GM12892 (cell line): ENCODE measurements around the gene RASL10A.
A peak's percentile ranks its signal among the peaks of the same experiment; 100 is the strongest.

Experiments
- DNase-seq: peaks from one replicate; pipeline ENCODE4 v3.0.0; 2011; ENCODE audit not compliant: insufficient read length
- FAIRE-seq: peaks from 2 replicates; lab custom pipeline; 2011; peaks lifted over from hg19 to GRCh38; lab: Jason Lieb, UNC
- POLR2A ChIP-seq: IDR thresholded peaks from 2 replicates; pipeline ENCODE4 v1.6.1; 2011; ENCODE audit warnings: low read depth, low read length, control low read depth
- POLR2AphosphoS5 ChIP-seq: IDR thresholded peaks from 2 replicates; pipeline ENCODE4 v1.6.1; 2011; ENCODE audit warnings: low read depth, low read length, control low read depth
- TAF1 ChIP-seq: IDR thresholded peaks from 2 replicates; pipeline ENCODE4 v1.6.1; 2011; ENCODE audit warnings: low read depth, mild to moderate bottlenecking, control low read depth, low read length, borderline replicate concordance

RASL10A gene

GRCh38 chr22:29272624-29273023 lies 42.9 kb downstream of the RASL10A start:
- FAIRE-seq (no peak), DNase-seq (no peak)
- TF ChIP-seq POLR2A = no peak
- TF ChIP-seq TAF1 = no peak
- TF ChIP-seq POLR2AphosphoS5 = no peak

GRCh38 chr22:29270475-29271271 lies 44.8 kb downstream of the RASL10A start:
- peak; percentile 48 for FAIRE-seq
- TF ChIP-seq POLR2A (no peak), POLR2AphosphoS5 (peak; percentile 38; the same call in 1 of the 2 replicates)
- no peak for DNase-seq

GRCh38 chr22:29269731-29270474 lies 45.6 kb downstream of the RASL10A start:
- FAIRE-seq (peak; percentile 53), DNase-seq (no peak)
- TF ChIP-seq POLR2AphosphoS5 (no peak), POLR2A (no peak), TAF1 (no peak)

GRCh38 chr22:29269230-29269604 lies 46.3 kb downstream of the RASL10A start:
- FAIRE-seq (no peak), DNase-seq (no peak)
- TF ChIP-seq POLR2A (no peak), POLR2AphosphoS5 (no peak), TAF1 (no peak)

- FAIRE-seq = no peak
- TF ChIP-seq TAF1 = no peak
- TF ChIP-seq POLR2A = no peak
- no peak; the same call in 1 of the 2 replicates for TF ChIP-seq POLR2AphosphoS5
- no peak for DNase-seq
These were observed 46.8 kb downstream of the RASL10A start for GRCh38 chr22:29268511-29269229.

GRCh38 chr22:29267858-29268510 lies 47.5 kb downstream of the RASL10A start, which contains the start of the genes EWSR1 and RHBDD3:
Gene EWSR1, plus strand, starts transcription at chr22:29268268. Its CDS starts 69 bp downstream, at chr22:29268337.
Gene RHBDD3, minus strand, starts transcription at chr22:29267981. Its CDS starts 2,355 bp downstream, at chr22:29265626.
- FAIRE-seq (peak; percentile 97), DNase-seq (peak; percentile 88)
- TF ChIP-seq POLR2AphosphoS5 = peak; percentile 94
- TF ChIP-seq POLR2A = peak; percentile 92
- peak; percentile 95 for TF ChIP-seq TAF1

GRCh38 chr22:29267462-29267857 lies 48.0 kb downstream of the RASL10A start:
- FAIRE-seq (no peak), DNase-seq (no peak)
- TF ChIP-seq TAF1 = no peak
- TF ChIP-seq POLR2A = peak; percentile 59

- TF ChIP-seq TAF1 (no peak), POLR2A (no peak), POLR2AphosphoS5 (no peak; the same call in 1 of the 2 replicates)
- peak; percentile 46 for FAIRE-seq
- DNase-seq = no peak
These were observed 48.7 kb downstream of the RASL10A start for GRCh38 chr22:29266564-29267461.

GRCh38 chr22:29265929-29266328 lies 49.6 kb downstream of the RASL10A start:
- no peak for TF ChIP-seq TAF1
- 0 out of 2 replicates have a peak, but pooled peaks have one; percentile 17 for TF ChIP-seq POLR2A
- FAIRE-seq = no peak
- DNase-seq = no peak

- no peak for DNase-seq
- no peak for FAIRE-seq
These were observed 50.2 kb downstream of the RASL10A start for GRCh38 chr22:29265305-29265704.

More at GRCh38 chr22:29265305-29265704, 50.2 kb downstream of the RASL10A start:
- TF ChIP-seq POLR2A = no peak
- TF ChIP-seq POLR2AphosphoS5 = no peak
- no peak for TF ChIP-seq TAF1
